Right lobe of liver (tissue), 4 donors: ENCODE results near the gene TEDC2.

Experiments
- CTCF ChIP-seq, 4 donors: fragments of 200-600 bp in 3 of 4; fragments of 450-650 bp in 1 of 4; IDR thresholded peaks; one replicate each; pipeline versions ENCODE4 v1.5.1 to v1.8.0; 2016 to 2022; ENCODE audit warnings: antibody characterized with exemption in 4 of 4, mild to moderate bottlenecking in 2 of 4
- POLR2A ChIP-seq: fragments of 450-650 bp; IDR thresholded peaks from one replicate; pipeline ENCODE4 v1.6.1; 2017; ENCODE audit warnings: antibody characterized with exemption, mild to moderate bottlenecking
- donor health status: DM: no; HTN: no; CAD: no.
- donor health status: DM: no; HTN: no; CAD: no.
- donor health status: DM: no; HTN: yes; CAD: no.

GRCh38 chr16:2467528-2468232 is 7.8 kb downstream of the TEDC2 start:
- TF ChIP-seq CTCF (IDR thresholded peaks at IDR 0.05) (peak in 1 of 4 donors; percentile 10), POLR2A (peak; percentile 35)
